GM12873 (cell line): ENCODE data around the gene FILIP1.

Experiments
- CTCF ChIP-seq: IDR thresholded peaks from 2 replicates; pipeline ENCODE4 v1.5.1; 2012; ENCODE audit warnings: low read depth, mild to moderate bottlenecking, moderate library complexity, low read length, control low read depth; ENCODE audit not compliant: insufficient read depth; ENCODE audit errors: missing control alignments

FILIP1 gene

GRCh38 chr6:75281653-75282052 lies 211.9 kb downstream of the FILIP1 start:
- no peak for TF ChIP-seq CTCF

GRCh38 chr6:75280131-75280855 lies 213.3 kb downstream of the FILIP1 start:
- no peak for TF ChIP-seq CTCF

- no peak for TF ChIP-seq CTCF
Observed at GRCh38 chr6:75279418-75279817, 214.2 kb downstream of the FILIP1 start.

GRCh38 chr6:75278474-75279077 lies 215.0 kb downstream of the FILIP1 start:
- TF ChIP-seq CTCF = no peak

GRCh38 chr6:75275067-75275466 lies 218.5 kb downstream of the FILIP1 start:
- no peak for TF ChIP-seq CTCF

GRCh38 chr6:75273009-75273408 lies 220.6 kb downstream of the FILIP1 start:
- no peak for TF ChIP-seq CTCF

- no peak for TF ChIP-seq CTCF
Observed at GRCh38 chr6:75272145-75272840, 221.3 kb downstream of the FILIP1 start.
